SK-N-SH (cell line): Measurements from ENCODE around the gene RASL10A.

Experiments used
- CTCF ChIP-seq: fragments of 200-600 bp; sonication (generic); IDR thresholded peaks from 2 replicates; pipeline ENCODE4 v1.6.1; 2017; ENCODE audit warnings: antibody characterized with exemption, mild to moderate bottlenecking, moderate library complexity
- EZH2phosphoT487 ChIP-seq: fragments of 200-600 bp; sonication (generic); IDR thresholded peaks from 2 replicates; pipeline ENCODE4 v1.6.1; 2017; ENCODE audit warnings: low read depth, mixed run types, mild to moderate bottlenecking, antibody characterized with exemption, moderate library complexity, borderline replicate concordance
- GABPA ChIP-seq: IDR thresholded peaks from 2 replicates; pipeline ENCODE4 v1.4.0; 2012; ENCODE audit warnings: low read depth, mild to moderate bottlenecking
- GATA2 ChIP-seq: sonication (generic); formaldehyde crosslinking; IDR thresholded peaks from 2 replicates; pipeline ENCODE4 v1.5.0; 2020; ENCODE audit warnings: mild to moderate bottlenecking, missing genetic modification reagents
- IRF3 ChIP-seq: fragments of 150-350 bp; IDR thresholded peaks from 2 replicates; pipeline ENCODE4 v1.6.1; 2016; ENCODE audit warnings: mild to moderate bottlenecking, low read depth, low read length
- MAX ChIP-seq: IDR thresholded peaks from 2 replicates; pipeline ENCODE4 v1.4.0; 2012; ENCODE audit warnings: low read depth
- MEF2A ChIP-seq: IDR thresholded peaks from 2 replicates; pipeline ENCODE4 v1.4.0; 2012; ENCODE audit warnings: low read depth, borderline replicate concordance
- MXI1 ChIP-seq: IDR thresholded peaks from 2 replicates; pipeline ENCODE4 v1.6.1; 2012; ENCODE audit warnings: mild to moderate bottlenecking, low read depth, low read length, improper control_type of control experiment
- NRF1 ChIP-seq: IDR thresholded peaks from 2 replicates; pipeline ENCODE4 v1.6.1; 2012; ENCODE audit warnings: low read depth, mild to moderate bottlenecking, low read length
- POLR2AphosphoS5 ChIP-seq: IDR thresholded peaks from 2 replicates; pipeline ENCODE4 v1.6.1; 2012; ENCODE audit warnings: low read depth, low read length
- RAD21 ChIP-seq: IDR thresholded peaks from 2 replicates; pipeline ENCODE4 v1.6.1; 2012; ENCODE audit warnings: mild to moderate bottlenecking, low read length
- REST ChIP-seq: IDR thresholded peaks from 2 replicates; pipeline ENCODE4 v1.6.1; 2012; ENCODE audit warnings: mild to moderate bottlenecking, low read depth, low read length, moderate library complexity
- TAF1 ChIP-seq: IDR thresholded peaks from 2 replicates; pipeline ENCODE4 v1.6.1; 2012; ENCODE audit warnings: low read depth, mild to moderate bottlenecking, low read length, moderate library complexity, borderline replicate concordance
- ZBTB33 ChIP-seq: IDR thresholded peaks from 2 replicates; pipeline ENCODE4 v1.4.0; 2012; ENCODE audit warnings: low read depth, borderline replicate concordance

- TF ChIP-seq ZBTB33, result no peak
- no peak for TF ChIP-seq CTCF
- no peak for TF ChIP-seq REST
- TF ChIP-seq MXI1, result no peak
- TF ChIP-seq MAX, result no peak
- no peak for TF ChIP-seq EZH2phosphoT487
- TF ChIP-seq NRF1, result no peak
- TF ChIP-seq RAD21, result no peak
- TF ChIP-seq POLR2AphosphoS5, result no peak
- no peak for TF ChIP-seq GABPA
- no peak for TF ChIP-seq TAF1
- TF ChIP-seq IRF3, result no peak
- no peak for TF ChIP-seq GATA2 (CRISPR knock-in tag)
- TF ChIP-seq MEF2A, result no peak
Observed at GRCh38 chr22:29263791-29264276, 51.7 kb downstream of the RASL10A start.
